Hepatocyte (in vitro differentiated cells): Measurements from ENCODE around the gene PDE4D.

Experiments
- CTCF ChIP-seq: fragments of 200-600 bp; sonication (generic); IDR thresholded peaks from 2 replicates; pipeline ENCODE4 v1.5.1; 2016; ENCODE audit warnings: antibody characterized with exemption, mild to moderate bottlenecking; ENCODE audit not compliant: poor library complexity
- EZH2 ChIP-seq: fragments of 200-600 bp; sonication (generic); IDR thresholded peaks from 2 replicates; pipeline ENCODE4 v1.6.1; 2016; ENCODE audit warnings: antibody characterized with exemption, mild to moderate bottlenecking, borderline replicate concordance
- EZH2phosphoT487 ChIP-seq: fragments of 200-600 bp; sonication (generic); IDR thresholded peaks from one replicate; pipeline ENCODE4 v1.6.1; 2018; ENCODE audit warnings: antibody characterized with exemption, mild to moderate bottlenecking, low read depth, moderate library complexity; ENCODE audit not compliant: unreplicated experiment, severe bottlenecking

GRCh38 chr5:59763541-59763940 is 130.0 kb downstream of the PDE4D start:
- TF ChIP-seq CTCF (no peak), EZH2phosphoT487 (no peak), EZH2 (no peak)
